ENCODE results near the gene ZNF701.
"Not testable (repeated sequence)": the region's sequence is repeated elsewhere in the genome, so short reads cannot be mapped to it uniquely, and the experiment has no call there.

DNA sequence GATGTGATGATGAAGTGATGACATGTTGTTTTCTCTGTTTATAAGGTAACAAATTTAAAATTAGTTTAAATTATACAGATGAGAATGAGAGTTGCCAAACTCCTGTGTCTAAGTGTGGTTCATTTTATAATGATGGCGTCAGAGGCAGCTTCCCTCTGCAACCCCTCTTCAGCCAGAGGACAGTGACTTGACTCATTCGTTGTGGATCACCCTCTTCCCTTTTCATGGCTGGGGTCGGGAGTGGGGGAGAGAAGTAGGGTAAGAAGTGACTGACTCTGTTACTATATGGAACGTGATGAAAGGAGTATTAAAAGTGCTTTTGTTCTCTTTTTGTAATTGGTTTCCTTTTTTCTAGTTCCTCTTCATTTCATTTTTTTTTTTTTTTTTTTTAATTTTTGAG is 31.3 kb upstream of the ZNF701 start:
- TF ChIP-seq, protein P1, sequence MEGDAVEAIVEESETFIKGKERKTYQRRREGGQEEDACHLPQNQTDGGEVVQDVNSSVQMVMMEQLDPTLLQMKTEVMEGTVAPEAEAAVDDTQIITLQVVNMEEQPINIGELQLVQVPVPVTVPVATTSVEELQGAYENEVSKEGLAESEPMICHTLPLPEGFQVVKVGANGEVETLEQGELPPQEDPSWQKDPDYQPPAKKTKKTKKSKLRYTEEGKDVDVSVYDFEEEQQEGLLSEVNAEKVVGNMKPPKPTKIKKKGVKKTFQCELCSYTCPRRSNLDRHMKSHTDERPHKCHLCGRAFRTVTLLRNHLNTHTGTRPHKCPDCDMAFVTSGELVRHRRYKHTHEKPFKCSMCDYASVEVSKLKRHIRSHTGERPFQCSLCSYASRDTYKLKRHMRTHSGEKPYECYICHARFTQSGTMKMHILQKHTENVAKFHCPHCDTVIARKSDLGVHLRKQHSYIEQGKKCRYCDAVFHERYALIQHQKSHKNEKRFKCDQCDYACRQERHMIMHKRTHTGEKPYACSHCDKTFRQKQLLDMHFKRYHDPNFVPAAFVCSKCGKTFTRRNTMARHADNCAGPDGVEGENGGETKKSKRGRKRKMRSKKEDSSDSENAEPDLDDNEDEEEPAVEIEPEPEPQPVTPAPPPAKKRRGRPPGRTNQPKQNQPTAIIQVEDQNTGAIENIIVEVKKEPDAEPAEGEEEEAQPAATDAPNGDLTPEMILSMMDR (conservative IDR thresholded peaks at IDR 0.05; ENCODE audit: low read length): not testable (repeated sequence)
- not testable (repeated sequence) for TF ChIP-seq EZH2phosphoT487 (IDR thresholded peaks at IDR 0.05; ENCODE audit: borderline replicate concordance, low read depth, low read length)
